GM12878 (cell line): Measurements from ENCODE around the gene IL4.

ENCODE experiments used
- BMI1 ChIP-seq: fragments of 450-650 bp; IDR thresholded peaks from 2 replicates; pipeline ENCODE4 v1.6.1; 2016; ENCODE audit warnings: mild to moderate bottlenecking, moderate library complexity, borderline replicate concordance
- YY1 ChIP-seq: IDR thresholded peaks from 2 replicates; pipeline ENCODE4 v1.6.1; 2011; ENCODE audit warnings: low read depth, mild to moderate bottlenecking, low read length
- TF ChIP-seq, protein P1 (sequence below): fragments of 450-650 bp; IDR thresholded peaks from 2 replicates; pipeline ENCODE4 v1.6.1; 2017; ENCODE audit warnings: mild to moderate bottlenecking, moderate library complexity
- TF ChIP-seq, protein P2 (sequence below), 3 experiments: IDR thresholded peaks in 2 of 3; conservative IDR thresholded peaks in 1 of 3; 2 replicates each; pipeline ENCODE4 v1.5.1; 2011; ENCODE audit warnings: low read depth in 3 of 3, low read length in 3 of 3, mild to moderate bottlenecking in 3 of 3, control low read depth in 2 of 3, moderate library complexity in 2 of 3, inconsistent platforms in 1 of 3, mixed read lengths in 1 of 3; ENCODE audit not compliant: control insufficient read depth in 2 of 3, insufficient read depth in 1 of 3; ENCODE audit errors: extremely low read depth in 1 of 3

DNA sequence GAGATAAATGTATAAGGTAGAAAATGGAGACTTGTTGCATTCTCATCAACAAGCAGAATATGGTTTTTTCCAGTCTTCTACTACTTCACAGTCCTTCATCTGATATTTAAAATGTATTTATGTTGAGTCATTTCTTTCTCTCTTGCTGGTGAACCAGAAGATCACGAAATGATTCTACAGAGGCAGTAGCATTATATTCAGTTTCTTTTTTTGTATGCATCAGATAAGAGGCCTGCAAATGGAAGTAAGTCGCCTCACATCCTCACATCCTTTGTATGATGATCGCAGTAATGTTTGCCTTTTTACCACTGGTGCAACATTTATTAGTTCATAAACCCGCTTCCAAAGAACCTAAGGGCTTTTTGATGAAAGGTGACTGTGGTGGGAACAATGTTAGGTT is 37.9 kb upstream of the IL4 start:
- TF ChIP-seq, protein P1, sequence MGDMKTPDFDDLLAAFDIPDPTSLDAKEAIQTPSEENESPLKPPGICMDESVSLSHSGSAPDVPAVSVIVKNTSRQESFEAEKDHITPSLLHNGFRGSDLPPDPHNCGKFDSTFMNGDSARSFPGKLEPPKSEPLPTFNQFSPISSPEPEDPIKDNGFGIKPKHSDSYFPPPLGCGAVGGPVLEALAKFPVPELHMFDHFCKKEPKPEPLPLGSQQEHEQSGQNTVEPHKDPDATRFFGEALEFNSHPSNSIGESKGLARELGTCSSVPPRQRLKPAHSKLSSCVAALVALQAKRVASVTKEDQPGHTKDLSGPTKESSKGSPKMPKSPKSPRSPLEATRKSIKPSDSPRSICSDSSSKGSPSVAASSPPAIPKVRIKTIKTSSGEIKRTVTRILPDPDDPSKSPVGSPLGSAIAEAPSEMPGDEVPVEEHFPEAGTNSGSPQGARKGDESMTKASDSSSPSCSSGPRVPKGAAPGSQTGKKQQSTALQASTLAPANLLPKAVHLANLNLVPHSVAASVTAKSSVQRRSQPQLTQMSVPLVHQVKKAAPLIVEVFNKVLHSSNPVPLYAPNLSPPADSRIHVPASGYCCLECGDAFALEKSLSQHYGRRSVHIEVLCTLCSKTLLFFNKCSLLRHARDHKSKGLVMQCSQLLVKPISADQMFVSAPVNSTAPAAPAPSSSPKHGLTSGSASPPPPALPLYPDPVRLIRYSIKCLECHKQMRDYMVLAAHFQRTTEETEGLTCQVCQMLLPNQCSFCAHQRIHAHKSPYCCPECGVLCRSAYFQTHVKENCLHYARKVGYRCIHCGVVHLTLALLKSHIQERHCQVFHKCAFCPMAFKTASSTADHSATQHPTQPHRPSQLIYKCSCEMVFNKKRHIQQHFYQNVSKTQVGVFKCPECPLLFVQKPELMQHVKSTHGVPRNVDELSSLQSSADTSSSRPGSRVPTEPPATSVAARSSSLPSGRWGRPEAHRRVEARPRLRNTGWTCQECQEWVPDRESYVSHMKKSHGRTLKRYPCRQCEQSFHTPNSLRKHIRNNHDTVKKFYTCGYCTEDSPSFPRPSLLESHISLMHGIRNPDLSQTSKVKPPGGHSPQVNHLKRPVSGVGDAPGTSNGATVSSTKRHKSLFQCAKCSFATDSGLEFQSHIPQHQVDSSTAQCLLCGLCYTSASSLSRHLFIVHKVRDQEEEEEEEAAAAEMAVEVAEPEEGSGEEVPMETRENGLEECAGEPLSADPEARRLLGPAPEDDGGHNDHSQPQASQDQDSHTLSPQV = no peak
- TF ChIP-seq YY1 = no peak
- no peak for TF ChIP-seq BMI1
- TF ChIP-seq, protein P2, sequence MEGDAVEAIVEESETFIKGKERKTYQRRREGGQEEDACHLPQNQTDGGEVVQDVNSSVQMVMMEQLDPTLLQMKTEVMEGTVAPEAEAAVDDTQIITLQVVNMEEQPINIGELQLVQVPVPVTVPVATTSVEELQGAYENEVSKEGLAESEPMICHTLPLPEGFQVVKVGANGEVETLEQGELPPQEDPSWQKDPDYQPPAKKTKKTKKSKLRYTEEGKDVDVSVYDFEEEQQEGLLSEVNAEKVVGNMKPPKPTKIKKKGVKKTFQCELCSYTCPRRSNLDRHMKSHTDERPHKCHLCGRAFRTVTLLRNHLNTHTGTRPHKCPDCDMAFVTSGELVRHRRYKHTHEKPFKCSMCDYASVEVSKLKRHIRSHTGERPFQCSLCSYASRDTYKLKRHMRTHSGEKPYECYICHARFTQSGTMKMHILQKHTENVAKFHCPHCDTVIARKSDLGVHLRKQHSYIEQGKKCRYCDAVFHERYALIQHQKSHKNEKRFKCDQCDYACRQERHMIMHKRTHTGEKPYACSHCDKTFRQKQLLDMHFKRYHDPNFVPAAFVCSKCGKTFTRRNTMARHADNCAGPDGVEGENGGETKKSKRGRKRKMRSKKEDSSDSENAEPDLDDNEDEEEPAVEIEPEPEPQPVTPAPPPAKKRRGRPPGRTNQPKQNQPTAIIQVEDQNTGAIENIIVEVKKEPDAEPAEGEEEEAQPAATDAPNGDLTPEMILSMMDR (IDR thresholded peaks at IDR 0.05 in 2 of 3, conservative IDR thresholded peaks at IDR 0.05 in 1 of 3; ENCODE audit: control insufficient read depth in 2 of 3, extremely low read depth in 1 of 3, insufficient read depth in 1 of 3, low read depth in 3 of 3, low read length in 3 of 3) = no peak
